ENCODE results near the gene SRGAP1.

GRCh38 chr12:64147011-64147631 lies 302.6 kb downstream of the SRGAP1 start:
- no peak for TF ChIP-seq CTCF (IDR thresholded peaks at IDR 0.05; ENCODE audit: poor library complexity, severe bottlenecking)
- no peak for TF ChIP-seq POLR2AphosphoS5 (IDR thresholded peaks at IDR 0.05)
- no peak for TF ChIP-seq REST (IDR thresholded peaks at IDR 0.05; ENCODE audit: borderline replicate concordance)

All from neural cell (in vitro differentiated cells).